Endothelial cell (in vitro differentiated cells): ENCODE measurements around the gene SPACA9. TPM values are rescaled to one million over a fixed set of nuclear protein-coding genes. Genes with fewer than 3 reads are reported as not detected.

Experiments
- DNase-seq: peaks from one replicate; pipeline ENCODE4 v3.0.0; 2021; ENCODE audit warnings: low spot score
- H3K27ac Mint-ChIP-seq: one replicate; pipeline ENCODE4 v1.8.0; 2021; ENCODE audit warnings: mixed read lengths, inconsistent platforms; ENCODE audit not compliant: unreplicated experiment
- H3K27me3 Mint-ChIP-seq: one replicate; pipeline ENCODE4 v1.8.0; 2021; ENCODE audit warnings: mild to moderate bottlenecking, moderate library complexity, mixed read lengths, inconsistent platforms; ENCODE audit not compliant: unreplicated experiment
- H3K36me3 Mint-ChIP-seq: one replicate; pipeline ENCODE4 v1.8.0; 2021; ENCODE audit warnings: mild to moderate bottlenecking, low read depth, mixed read lengths, inconsistent platforms; ENCODE audit not compliant: unreplicated experiment
- H3K4me1 Mint-ChIP-seq: one replicate; pipeline ENCODE4 v1.8.0; 2021; ENCODE audit warnings: mild to moderate bottlenecking, mixed read lengths, inconsistent platforms; ENCODE audit not compliant: unreplicated experiment
- H3K4me3 Mint-ChIP-seq: one replicate; pipeline ENCODE4 v1.8.0; 2021; ENCODE audit warnings: mild to moderate bottlenecking, mixed read lengths, inconsistent platforms; ENCODE audit not compliant: unreplicated experiment
- H3K9me3 Mint-ChIP-seq: one replicate; pipeline ENCODE4 v1.8.0; 2021; ENCODE audit warnings: mixed read lengths, inconsistent platforms; ENCODE audit not compliant: unreplicated experiment
- CTCF ChIP-seq: fragments of 200-600 bp; sonication (generic); IDR thresholded peaks from one replicate; pipeline ENCODE4 v1.5.0; 2021; ENCODE audit warnings: antibody characterized with exemption; ENCODE audit not compliant: unreplicated experiment
- total RNA-seq: library from RNA; stranded (reverse); fragmentation: NEBNext Ultra II Directional; extraction: Animal tissue kit (Norgen Biotek cat#: 25700); gene quantifications from one replicate; pipeline ENCODE4 v1.2.1, GENCODE V29; 2021; ENCODE audit not compliant: unreplicated experiment

The SPACA9 gene
- total RNA-seq, 1 donor from 2014 or later = 2.7 TPM

GRCh38 chr9:132931178-132931735 lies 52.6 kb downstream of the SPACA9 start:
- TF ChIP-seq CTCF = no peak
- no peak overlapping the region for H3K27ac Mint-ChIP-seq
- H3K36me3 Mint-ChIP-seq = peaks cover 21% of the 10 kb centered on the region
- H3K4me1 Mint-ChIP-seq = peaks cover 2% of the 10 kb centered on the region
- no peaks in the 10 kb centered on the region for H3K9me3 Mint-ChIP-seq
- no peak overlapping the region for H3K4me3 Mint-ChIP-seq
- H3K27me3 Mint-ChIP-seq = no peaks in the 10 kb centered on the region
- no peak for DNase-seq

GRCh38 chr9:132935026-132935425 lies 56.3 kb downstream of the SPACA9 start:
- Mint-ChIP-seq H3K27me3 (no peaks in the 10 kb centered on the region), H3K4me3 (no peak overlapping the region), H3K9me3 (no peaks in the 10 kb centered on the region), H3K36me3 (peaks cover 14% of the 10 kb centered on the region), H3K4me1 (peaks cover 2% of the 10 kb centered on the region), H3K27ac (no peak overlapping the region)
- no peak for TF ChIP-seq CTCF
- no peak for DNase-seq

GRCh38 chr9:132937463-132937901 lies 58.8 kb downstream of the SPACA9 start:
- Mint-ChIP-seq H3K27me3 (no peaks in the 10 kb centered on the region), H3K27ac (no peak overlapping the region), H3K4me1 (peaks cover 2% of the 10 kb centered on the region), H3K4me3 (no peak overlapping the region), H3K36me3 (peaks cover 8% of the 10 kb centered on the region), H3K9me3 (no peaks in the 10 kb centered on the region)
- no peak for TF ChIP-seq CTCF
- no peak for DNase-seq

GRCh38 chr9:132939169-132939568 lies 60.5 kb downstream of the SPACA9 start:
- Mint-ChIP-seq H3K27me3 (no peaks in the 10 kb centered on the region), H3K27ac (no peak overlapping the region), H3K4me3 (no peak overlapping the region), H3K9me3 (no peaks in the 10 kb centered on the region), H3K36me3 (peaks cover 9% of the 10 kb centered on the region), H3K4me1 (peaks cover 10% of the 10 kb centered on the region)
- no peak for DNase-seq
- no peak for TF ChIP-seq CTCF

Other genes with a start within 250 kb of the SPACA9 start
- gene DDX31, start 208.9 kb upstream of the SPACA9 start, total RNA-seq = 15.8 TPM
- 27.6 TPM for gene GTF3C4, start 208.4 kb upstream of the SPACA9 start, total RNA-seq
- gene AK8, start 614 bp upstream of the SPACA9 start, total RNA-seq = 2.0 TPM
- gene TSC1, start 65.7 kb downstream of the SPACA9 start, total RNA-seq = 65.3 TPM
- not detected for gene GFI1B, start 99.8 kb downstream of the SPACA9 start, total RNA-seq
- 71.7 TPM for gene GTF3C5, start 152.1 kb downstream of the SPACA9 start, total RNA-seq
- 4.2 TPM for gene CEL, start 183.1 kb downstream of the SPACA9 start, total RNA-seq
- gene RALGDS, start 242.3 kb downstream of the SPACA9 start, total RNA-seq = 80.6 TPM